Fibroblast of peridontal ligament (primary cell): ENCODE results near the gene PRM2.
A peak's percentile ranks its signal among the peaks of the same experiment; 100 is the strongest.
"Not testable (repeated sequence)": the region's sequence is repeated elsewhere in the genome, so short reads cannot be mapped to it uniquely, and the experiment has no call there.

ENCODE experiments used
- DNase-seq: peaks from one replicate; pipeline ENCODE4 v3.0.0-alpha.2; 2010; ENCODE audit errors: extremely low read depth

The PRM2 gene

DNA sequence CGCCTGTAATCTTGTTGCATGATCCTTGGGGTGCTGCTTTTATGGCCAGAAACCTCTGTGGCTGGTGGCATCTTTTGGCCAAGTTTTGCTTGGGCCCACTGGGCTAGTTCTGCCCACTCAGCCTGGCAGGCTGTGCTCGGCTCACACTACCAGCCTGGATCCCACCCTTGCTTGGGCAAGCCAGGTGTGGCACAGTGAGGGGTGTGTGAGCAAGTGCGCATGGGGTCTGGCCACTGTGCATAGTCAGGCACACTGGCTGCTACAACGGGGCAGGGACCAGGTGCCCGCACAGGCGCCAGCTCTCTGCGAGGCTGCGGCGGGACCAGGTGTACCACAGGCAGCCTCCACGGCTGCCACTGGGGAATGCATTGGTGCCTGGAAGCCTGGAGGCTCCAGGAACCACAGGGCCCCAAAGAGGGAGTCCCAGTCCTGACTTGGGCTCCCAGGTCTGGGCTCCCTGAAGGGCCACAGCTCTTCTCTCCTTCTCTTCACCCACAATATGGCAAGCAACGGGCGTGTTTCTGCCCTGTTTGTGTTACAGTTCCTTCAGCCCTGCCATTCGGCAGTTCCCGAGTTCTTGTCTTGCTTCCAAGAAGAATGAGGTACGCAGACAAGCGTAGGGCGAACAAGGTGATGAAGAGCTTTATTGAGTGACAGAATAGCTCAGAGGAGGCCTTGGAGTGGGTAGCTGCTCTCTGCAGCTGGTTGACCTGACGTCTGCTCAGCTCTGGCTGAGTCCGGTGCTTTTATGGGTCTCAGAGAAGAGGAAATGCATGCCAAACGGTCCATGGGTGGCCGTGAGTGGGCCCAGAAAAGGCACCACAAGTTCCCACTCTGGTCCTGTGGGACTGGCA, 31.6 kb upstream of the PRM2 start:
- no peak for DNase-seq

DNA sequence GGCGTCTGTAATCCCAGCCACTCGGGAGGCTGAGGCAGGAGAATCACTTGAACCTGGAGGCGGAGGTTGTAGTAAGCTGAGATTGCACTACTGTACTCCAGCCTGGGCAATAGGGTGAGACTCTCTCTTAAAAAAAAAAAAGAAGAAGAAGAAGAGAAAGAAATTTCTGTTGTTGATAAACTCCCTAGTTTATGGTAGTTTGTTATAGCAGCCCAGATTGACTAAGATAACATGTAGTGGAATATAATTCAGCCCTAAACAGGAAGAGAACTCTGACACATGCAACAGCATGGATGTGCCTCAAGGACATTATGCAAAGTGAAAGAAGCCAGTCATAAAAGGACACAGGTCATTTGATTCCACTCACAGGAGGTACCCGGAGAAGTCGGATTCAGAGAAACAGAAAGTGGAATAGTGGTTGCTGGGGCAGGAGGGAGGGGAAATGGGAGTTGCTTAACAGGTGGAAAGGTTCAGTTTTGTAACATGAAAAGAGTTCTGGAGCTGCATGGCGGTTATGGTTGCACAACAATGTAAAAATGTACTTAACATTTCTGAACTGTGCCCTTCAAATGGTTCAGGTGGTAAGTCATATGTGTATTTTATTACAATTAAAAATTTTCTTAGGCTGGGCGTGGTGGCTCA, 30.8 kb upstream of the PRM2 start:
- DNase-seq: no peak

DNA sequence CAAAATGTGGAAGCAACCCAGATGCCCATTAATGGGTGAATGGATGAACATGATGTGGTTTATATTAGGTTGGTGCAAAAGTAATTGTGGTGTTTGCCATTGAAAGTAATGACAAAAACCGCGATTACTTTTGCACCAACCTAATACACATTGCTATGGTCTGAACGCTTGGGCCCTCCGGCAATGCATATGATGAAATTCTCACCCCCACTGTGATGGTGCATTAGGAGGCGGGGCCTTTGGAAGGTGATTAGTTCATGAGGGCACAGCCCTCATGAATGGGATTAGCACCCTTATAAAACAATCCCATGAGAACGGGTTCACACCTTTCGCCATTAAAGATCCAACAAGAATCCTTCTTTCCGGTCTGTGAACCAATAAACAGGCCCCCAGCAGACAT, 30.1 kb upstream of the PRM2 start:
- no peak for DNase-seq

DNA sequence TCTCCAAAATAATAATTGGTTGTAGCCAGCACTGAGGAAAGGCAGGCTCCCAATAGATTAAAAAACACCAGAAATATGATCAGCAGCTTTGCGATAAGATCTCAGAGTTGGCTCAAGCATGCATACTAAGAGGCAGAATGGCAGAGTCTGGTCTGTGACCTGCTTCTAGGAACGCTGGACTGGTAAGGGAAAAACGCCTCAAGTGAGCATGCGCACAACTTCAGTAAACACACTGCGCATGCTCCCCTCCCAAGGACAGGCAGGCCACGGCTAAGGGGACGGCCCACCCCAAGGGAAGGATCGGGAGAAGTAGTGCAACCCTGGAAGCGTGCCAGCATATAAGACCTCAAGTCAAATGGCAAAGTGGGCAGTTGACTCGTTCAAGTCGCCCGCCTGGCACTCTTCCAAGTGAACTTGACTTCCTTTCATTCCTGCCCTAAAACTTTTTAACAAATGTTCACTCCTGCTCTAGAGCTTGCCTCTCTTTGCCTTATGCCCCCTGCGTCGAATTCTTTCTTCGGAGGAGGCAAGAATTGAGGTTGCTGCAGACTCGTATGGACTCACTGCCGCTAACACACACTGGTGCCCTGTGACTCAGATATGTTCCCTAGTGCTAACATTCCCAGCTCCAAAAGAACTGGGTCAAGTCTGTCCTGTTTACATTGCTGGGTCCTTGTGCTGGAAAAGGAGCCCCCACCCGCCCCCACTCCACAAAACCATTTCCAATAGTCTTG, 27.3 kb upstream of the PRM2 start:
- DNase-seq: no peak

DNA sequence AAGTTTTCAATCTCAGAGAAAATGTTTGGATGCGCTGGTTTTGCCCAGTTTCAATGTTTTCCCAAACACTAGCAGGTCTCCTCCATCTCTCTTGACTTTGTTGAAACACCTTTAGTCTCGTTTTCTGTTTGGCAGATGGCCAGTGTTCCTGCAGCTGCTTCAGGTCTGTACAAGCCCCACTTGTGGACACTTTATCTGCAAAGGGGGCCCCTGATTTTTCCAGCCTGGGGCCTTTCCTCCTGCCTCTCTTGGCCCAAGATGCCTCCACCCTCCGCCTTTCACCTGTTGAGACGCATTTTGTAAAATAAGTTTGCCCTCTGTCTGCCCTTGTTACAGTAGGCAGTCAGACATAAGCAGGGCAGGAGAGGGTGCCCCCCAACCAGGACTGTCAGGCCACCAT, 26.7 kb upstream of the PRM2 start:
- DNase-seq: no peak

DNA sequence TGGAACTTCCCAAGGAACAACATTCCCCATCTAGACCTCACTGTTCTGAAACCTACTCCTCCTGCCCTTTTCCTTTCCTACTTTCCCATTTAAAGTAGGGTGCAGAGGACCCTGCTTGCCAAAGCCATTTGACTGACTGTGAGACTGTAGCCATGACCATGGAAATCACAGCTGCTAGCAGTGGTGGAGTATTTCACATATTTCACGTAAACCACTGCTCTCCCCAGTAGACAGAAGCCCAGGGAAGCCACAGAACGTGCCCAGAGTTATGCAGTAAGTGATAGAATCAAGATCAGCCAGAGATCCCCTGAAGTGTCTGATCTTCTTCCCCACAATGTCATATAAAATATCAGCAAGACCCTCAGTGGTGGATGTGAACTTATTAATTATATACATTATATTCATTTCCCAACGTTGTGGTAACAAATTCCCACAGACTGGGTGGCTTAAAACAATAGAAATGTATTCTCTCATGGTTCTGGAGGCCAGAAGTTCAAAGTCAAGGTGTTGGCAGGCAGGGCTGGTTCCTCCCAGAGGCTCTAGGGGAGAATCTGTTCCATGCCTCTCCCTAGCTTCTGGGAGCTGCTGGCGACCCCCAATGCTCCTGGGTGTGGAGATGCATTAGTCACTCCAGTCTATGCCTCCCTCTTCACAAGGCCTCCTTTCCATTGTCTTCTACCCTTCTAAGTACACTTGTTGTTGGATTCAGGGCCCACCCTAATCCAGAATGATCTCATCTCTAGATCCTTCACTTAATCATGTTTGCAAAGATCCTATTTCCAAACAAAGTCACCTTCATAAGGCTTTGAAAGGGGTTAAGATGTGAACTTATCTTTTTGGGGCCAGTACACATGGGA, 25.6 kb upstream of the PRM2 start:
- DNase-seq: no peak

DNA sequence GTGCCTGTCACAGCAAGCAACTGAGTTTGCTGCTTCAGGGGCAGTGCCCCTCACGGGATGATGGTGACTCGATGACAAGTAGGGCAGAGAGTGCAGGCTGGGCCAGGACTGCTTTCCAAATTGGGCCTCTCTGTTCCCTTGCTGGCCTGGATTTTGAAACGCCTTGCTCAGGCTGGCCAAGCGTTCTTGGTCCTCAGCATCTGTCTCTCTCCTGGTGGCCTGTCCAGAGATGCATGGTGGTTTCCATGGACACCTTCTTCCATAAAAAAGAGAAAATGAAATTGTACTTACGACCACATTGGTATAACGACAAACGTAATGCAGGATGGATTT, 24.2 kb upstream of the PRM2 start:
- no peak for DNase-seq

DNA sequence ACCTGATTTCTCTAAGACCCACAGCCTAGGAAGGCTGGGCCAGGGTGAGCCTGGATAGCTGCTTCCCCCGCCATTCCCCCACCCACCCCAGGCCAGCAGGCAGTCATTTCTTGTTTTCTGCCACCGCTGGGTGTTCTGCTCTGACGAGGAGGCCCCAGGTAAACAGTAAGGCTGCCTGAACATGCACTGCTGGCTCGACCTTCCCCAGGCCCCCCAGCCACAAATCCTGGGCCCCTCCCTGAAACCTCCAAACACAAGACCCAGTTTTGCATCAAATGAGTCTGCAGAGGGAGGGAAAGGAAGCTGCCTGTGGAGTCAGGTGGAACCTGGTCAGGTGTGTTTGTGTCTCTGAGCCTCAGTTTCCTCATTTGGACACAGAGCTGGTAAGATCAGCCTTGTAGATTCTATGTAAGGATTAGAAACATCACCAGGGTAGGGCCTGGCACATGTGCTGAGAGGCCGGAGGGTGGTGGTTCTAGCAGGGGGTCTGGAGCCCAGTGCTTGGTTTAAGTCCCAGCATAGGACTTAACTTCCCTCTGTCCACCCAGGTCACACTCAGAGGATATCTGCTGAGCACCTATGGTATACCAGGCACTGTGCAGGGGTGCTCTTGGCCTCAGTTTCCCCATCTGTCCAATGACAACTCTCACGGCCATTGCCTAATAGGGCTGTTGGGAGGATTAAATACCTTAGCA, 23.7 kb upstream of the PRM2 start:
- DNase-seq: no peak

DNA sequence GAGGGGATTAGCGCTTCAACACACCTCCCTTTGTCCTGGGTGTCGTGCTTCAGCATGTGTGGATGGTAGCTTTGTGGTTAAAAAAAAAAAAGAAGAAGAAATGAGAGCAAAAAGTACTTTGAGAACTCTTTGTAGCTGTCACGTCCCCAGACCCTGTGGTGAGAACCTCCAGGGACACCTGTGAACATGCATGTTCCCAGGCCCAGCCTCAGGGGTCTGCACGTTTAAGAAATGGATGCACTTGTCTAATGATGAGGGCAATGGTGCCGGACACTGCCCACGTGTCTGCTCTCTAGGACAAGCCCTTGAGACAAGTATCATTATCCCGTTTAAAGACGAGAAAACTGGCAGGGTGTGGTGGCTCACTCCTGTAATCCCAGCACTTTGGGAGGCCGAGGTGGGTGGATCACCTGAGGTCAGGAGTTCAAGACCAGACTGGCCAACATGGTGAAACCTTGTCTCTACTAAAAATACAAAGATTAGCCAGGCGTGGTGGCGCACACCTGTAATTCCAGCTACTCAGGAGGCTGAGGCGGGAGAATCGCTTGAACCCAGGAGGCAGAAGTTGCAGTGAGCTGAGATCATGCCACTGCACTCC, 22.8 kb upstream of the PRM2 start:
- not testable (repeated sequence) for DNase-seq

DNA sequence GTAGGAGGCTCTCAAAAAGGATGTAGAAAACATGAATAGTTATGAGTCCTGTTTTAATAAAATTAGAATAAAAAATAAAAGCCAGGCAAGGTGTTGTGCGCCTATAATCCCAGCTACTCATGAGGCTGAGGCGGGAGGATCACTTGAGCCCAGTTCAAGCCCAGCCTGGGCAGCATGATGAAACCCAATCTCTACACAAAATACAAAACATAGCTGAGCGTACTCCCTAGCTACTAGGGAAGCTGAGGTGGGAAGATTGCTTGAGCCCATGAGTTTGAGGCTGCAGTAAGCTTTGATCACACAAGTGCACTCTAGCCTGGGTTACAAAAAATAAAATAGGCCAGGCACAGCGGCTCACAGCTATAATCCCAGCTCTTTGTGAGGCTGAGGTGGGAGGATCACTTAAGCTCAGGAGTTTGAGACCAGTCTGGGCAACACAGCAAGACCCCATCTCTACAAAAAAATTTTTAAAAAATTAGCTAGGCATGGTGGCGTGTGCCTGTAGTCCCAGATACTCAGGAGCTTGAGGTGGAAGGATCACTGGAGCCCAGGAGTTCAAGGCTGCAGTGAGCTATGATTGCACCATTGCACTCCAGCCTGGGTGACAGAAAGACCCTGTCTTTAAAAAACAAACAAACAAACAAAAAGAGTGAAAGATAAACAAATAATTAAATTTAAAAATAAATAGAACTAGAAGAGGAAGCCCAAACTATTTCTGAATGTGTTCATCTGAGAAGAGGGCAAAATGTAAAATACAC, 22.0 kb upstream of the PRM2 start:
- no peak for DNase-seq

DNA sequence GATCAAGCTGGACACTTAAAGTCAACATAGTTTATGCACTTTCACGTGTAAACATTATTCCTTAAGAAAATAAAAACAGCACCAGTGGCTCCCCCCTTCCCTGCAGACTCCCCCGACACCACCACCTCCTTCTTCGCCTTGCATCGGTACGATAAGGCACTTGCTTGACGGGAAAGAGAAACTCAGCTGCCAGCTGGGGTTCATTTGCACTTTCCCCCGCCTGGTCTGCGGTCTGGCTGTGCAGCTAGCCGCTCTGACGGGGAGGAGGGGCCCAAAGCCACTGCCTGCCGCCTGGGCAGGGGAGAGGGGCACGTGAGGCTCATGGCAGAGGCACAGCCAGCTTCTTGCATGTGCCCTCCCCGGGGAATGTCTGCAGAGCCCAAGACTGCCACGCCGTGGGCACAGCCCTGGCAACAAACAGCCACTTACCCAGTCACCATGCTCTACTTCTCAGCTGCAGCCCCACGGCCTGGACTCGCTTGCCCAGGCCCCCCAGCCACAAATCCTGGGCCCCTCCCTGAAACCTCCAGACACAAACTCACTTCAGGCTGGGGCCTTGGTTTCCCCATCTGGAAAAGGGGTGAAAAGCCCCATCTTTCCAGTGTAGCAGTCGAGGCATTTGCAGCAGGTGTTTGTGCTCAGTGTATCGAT, 21.3 kb upstream of the PRM2 start:
- peak; percentile 73 for DNase-seq

DNA sequence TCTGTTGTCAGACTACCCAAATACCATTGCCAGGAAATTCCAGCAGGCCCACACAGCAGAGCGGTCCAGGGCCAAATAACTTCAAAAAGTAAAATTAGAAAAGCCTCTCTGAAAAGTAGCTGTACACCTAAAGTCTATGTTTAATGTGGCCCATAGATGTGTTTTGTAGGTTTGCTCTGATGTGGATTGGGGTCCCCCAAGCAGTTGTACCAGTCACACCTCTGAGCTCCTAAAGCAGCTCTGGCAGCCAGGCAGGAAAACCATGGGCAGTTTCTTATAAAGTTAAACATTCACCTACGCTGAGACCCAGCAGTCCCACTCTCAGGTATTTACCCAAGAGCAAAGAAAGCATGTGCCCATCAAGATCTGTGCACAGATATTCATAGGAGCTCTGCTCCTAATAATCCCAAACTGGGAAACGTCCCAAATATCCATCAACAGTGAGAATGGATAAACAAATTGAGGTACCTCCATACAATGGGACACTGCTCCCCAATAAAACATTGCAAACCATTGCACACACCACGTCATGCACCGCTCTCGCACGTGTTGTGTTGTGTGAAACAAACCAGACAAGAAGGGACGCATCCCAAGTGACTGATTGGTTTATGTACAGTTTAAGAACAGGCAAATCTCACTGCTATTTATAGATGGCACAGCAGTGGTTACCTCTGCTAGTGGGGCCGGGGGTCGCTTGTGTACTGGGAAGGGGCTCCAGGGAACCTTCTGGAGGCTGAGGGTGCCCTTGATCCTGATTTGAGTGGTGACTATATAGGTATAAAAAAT, 20.6 kb upstream of the PRM2 start:
- DNase-seq: no peak

DNA sequence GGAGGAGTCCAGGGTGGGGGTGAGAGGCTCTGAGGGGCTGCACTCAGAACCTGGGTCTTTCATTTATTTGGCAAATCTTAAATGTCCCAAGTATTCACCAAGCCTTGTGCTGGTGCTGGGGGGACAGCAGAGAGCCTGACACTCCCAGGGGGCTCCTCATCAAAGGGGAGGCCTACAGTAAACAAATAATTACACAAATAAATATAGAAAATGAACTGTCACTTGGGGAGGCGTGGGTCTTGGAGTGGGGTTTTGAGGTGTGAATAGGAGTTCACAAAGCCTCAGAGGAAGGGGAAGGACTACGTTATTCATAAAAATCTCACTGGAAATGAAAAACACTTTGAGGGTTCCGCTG, 20.0 kb upstream of the PRM2 start:
- no peak for DNase-seq

DNA sequence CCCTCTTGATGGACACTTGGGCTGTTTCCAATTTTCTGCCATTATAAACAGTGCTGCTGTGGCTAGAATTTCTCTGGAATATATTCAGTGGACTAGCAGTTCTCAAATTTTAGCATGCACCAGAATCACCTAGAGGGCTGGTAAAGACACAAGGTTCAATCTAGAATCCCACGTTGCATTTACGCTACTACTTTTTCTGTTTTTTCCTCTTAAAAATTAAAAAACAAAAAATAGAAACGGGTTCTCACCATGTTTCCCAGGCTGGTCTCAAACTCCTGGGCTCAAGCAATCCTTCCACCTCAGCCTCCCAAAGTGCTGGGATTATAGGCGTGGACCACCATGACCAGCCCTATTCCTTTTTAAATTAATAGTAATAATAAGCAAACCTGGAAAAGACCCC, 19.4 kb upstream of the PRM2 start:
- DNase-seq: no peak

DNA sequence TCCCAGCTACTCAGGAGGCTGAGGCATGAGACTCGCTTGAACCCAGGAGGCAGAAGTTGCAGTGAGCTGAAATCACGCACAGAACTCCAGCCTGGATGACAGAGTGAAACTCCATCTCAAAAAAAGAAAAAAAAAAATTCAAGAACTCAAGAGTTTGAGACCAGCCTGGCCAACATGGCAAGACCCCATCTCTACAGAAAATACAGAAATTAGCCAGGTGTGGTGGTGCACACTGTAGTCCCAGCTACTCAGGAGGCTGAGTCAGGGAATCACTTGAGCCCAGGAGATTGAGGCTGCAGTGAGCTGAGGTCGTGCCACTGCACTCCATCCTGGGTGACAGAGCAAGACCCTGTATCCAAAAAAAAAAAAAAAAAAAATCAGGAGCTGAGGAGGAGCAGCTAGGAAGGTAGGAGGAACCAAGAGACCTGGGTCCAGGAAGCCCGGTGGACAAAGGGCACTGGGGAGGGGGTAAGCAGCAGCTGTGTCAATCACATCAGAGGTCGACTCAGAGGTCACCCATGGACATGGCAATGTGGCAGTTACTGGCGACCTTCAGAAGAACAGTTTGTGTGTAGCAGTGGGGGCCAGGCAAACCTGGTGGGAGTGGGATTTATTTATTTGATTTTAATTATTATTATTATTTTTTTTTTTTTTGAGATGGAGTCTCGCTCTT, 15.9 kb upstream of the PRM2 start:
- no peak for DNase-seq

DNA sequence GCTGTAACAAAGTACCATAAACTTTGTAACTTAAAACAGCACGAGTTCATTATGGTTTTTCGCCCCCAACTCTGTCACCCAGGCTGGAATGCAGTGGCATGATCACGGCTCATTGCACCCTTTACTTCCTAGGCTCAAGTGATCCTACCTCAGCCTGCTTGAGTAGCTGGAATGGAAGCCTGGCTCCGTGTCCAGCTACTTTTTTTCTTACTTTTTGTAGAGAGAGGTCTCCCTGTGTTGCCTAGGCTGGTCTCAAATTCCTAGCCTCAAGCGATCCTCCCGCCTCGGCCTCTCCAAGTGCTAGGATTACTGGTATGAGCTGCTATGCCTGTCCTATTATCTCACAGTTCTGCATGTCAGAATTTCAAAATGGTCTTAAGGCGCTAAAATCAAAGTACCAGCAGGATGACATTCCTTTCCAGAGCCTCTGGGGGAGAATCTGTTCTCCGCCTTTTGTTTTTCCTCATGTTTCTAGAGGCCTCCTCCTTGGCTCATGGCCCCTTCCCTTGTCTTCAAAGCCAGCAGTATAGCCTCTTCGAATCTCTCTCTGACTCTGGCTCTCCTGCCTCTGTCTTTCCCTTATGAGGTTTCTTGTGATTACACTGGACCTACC, 14.9 kb upstream of the PRM2 start:
- DNase-seq: no peak

DNA sequence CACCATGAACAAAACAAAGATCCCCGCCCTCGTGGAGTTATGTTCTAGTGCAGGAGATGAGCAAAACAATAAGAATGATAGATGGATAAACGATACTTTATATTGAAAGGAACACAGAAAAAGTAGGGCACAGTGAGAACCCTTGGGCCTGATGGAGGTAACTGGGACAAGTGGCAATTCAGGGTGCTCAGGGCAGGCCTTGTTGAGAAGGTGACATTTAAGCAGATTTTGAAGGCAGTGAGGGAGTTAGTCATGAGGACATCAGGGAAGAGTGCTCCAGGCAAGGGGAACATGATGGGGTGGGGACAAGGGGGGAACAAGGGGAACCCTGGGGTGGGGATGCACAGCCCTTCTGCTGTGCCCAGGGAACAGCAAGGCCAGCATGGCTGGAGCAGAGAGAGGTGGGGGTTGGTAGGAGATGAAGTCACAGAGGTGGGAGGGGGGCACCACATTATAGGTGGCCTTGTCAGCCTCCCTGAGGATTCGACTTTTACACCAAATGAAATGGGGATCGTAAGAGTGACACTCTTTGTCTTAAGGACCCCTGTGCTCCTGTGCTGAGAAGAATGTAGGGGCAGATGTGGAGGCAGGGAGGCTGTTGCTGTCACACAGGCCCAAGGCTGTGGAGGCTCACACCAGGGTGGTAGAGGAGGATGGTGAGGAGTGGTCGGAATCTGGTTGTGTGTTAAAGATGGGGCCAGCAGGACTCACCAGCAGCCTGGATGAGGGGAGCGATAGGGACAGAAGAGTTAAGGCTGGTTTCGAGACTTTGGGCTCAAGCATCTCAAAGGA, 14.0 kb upstream of the PRM2 start:
- no peak for DNase-seq
